ENCODE measurements around the gene PHETA1.

The PHETA1 gene

DNA sequence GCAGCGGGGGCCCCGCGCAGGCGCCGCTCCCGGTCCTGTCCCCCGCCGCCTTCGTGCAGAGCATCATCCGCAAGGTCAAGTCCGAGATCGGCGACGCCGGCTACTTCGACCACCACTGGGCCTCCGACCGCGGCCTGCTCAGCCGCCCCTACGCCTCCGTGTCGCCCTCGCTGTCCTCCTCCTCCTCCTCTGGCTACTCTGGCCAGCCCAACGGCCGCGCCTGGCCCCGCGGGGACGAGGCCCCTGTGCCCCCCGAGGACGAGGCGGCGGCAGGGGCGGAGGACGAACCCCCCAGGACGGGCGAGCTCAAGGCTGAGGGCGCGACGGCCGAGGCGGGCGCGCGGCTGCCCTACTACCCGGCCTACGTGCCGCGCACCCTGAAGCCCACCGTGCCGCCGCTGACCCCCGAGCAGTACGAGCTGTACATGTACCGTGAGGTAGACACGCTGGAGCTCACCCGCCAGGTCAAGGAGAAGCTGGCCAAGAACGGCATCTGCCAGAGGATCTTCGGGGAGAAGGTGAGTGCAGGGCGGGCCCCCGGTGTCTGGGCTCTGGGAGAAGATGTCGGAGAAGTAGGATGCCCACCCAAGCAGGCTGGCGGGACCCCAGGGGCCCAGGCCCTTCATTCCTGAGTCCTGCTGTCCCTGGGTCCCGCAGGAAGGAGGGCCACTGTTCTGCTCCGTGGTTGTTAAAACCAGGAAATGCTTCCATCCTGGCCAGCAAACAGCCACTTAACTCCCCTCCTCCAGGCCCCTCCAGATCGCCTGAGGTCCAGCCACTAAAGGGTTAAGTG lies 48.4 kb downstream of the PHETA1 start:
- no peak for DNase-seq (ENCODE audit: low read depth)

GRCh38 chr12:111319600-111320257 lies 49.2 kb downstream of the PHETA1 start:
- DNase-seq (ENCODE audit: low read depth): no peak

- no peak for DNase-seq (ENCODE audit: low read depth)
Observed at GRCh38 chr12:111318450-111318849, 50.4 kb downstream of the PHETA1 start.

DNA sequence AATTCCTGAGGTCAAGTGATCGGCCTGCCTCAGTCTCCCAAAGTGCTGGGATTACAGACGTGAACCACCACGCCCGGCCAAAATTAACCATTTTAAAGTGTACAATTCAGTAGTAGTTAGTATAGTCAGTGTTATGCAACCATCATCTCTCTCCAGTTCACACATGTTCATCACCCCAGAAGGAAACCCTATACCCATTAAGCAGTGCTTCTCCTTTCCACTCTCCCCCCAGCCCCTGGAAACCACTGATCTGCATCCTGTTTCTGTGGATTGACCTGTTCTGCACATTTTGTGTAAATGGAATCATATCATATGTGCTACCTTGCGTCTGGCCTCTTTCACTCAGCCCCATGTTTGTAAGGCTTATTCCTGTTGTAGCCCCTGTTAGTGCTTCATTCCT lies 52.2 kb downstream of the PHETA1 start:
- DNase-seq (ENCODE audit: low read depth): no peak

DNA sequence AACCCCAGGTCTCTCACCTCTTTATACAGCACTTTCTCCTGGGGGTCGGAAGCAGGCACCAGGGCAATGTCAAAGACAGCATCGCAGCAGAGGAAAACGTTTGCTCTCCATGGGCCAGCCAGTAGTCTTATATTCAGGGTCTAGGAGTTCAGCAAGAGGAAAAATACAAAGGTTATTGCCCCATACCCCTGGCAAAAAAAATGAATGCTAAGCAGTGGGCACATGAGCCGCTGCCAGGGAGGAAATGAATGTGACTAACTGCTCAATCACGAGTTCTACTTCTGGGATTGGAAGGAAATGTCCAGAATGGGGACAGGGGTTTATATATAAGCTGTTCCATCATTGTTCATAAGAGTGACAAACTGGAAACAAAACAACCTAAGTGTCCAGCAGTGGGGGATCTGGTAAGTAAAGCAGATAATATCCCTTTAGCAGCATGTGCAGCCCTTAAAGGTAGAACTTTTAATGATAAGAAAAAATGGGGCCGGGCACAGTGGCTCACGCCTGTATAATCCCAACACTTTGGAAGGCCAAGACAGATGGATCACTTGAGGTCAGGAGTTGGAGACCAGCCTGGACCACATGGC lies 53.8 kb downstream of the PHETA1 start:
- no peak for DNase-seq (ENCODE audit: low read depth)

GRCh38 chr12:111313833-111314259 lies 55.0 kb downstream of the PHETA1 start:
- DNase-seq (ENCODE audit: low read depth): no peak

DNA sequence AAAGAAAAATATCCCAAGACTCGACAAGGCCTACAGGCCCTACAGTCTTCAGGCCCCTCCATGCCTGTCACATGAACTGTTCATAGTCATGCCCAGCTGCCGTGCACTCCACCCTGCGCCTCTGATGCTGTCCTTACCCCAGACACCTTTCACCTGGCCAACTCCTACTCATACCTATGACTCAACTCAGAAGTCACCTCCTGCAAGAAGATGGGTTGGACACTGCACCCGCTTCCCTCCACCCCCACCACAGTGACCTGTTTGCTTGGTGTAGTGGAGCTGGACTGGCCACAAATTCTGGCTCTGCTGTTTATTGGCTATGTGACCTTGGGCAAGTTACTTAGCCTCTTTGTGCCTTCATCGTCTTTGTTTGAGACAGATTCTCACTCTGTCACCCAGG lies 56.2 kb downstream of the PHETA1 start:
- no peak for DNase-seq (ENCODE audit: low read depth)

DNA sequence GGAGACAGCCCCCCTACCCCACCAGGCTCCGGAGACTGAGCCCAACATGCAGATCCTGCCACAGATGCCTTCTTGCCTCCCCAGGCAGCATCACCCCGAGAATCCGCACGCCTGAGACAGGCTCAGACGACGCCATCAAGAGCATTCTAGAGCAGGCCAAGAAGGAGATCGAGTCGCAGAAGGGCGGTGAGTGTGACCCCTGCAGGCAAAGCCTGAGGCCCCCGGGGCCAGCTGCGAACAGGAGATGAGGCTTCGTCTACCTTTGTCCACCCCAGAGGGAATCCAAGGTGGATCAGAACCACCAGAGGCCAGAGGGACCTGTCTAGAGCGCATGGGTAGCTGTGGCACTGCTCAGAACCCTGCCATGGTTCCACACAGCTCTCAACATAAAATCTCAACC lies 56.9 kb downstream of the PHETA1 start:
- DNase-seq (ENCODE audit: low read depth): no peak

DNA sequence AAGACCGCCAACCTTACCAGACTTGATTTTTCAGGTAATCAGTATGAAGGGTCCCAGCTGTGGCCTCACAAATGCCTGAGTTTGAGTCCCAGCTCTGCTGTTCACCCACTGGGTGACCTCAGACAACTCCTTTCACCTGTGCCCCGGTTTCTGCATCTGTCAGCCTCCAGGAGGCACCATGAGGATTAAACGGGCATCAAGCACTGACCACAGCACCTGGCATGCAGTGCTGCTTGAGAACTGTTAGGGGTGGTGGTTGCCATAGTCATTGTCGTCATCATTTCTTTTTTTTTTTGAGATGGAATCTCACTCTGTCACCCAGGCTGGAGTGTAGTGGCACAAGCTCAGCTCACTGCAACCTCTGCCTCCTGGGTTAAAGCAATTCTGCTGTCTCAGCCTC lies 57.9 kb downstream of the PHETA1 start:
- no peak for DNase-seq (ENCODE audit: low read depth)

Measured in HS-27A (cell line).